Measurements from ENCODE around the gene COX17. TPM values are rescaled to one million over a fixed set of nuclear protein-coding genes. Genes with fewer than 3 reads are reported as not detected.

COX17 gene
- total RNA-seq, 5 donors from 2014 or later (not counting 1 experiment from before 2014, with no cell fraction given), result 20.5 to 33.1 (median 30.6) TPM

DNA sequence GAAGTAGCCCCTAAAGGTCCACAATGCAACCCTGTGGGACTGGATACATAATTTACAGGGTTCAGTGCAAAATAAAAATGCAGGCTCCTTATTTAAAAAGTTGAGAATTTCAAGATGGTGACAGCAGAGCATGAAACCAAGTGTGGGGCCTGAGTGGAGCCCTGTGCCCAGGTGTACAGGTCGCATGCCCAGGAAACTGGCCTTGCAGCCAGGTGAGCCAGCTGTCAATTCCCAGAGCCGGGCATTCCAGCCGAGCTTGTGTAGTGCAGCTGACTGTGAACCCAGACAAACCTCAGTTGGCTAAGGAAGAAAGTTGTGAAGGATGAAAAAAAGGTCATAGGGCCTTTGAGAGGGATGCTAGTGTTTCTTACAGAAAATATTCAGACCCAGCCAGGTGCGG lies 44.4 kb downstream of the COX17 start:
- Histone ChIP-seq H3K27me3 (replicated peaks in 1 of 2; ENCODE audit: control insufficient read depth in 2 of 2, extremely low read depth in 1 of 2, insufficient read depth in 2 of 2, low read length in 1 of 2) (no peaks in the 10 kb centered on the region), H3K36me3 (ENCODE audit: control insufficient read depth in 2 of 2, extremely low read depth in 1 of 2, insufficient read depth in 1 of 2, low read length in 1 of 2) (no peaks in the 10 kb centered on the region), H3K27ac (ENCODE audit: low read length) (no peak overlapping the region), H3K4me1 (ENCODE audit: control insufficient read depth in 1 of 2, extremely low read depth in 1 of 2, insufficient read depth in 2 of 2, low read length in 2 of 2) (peaks cover 0 to 2% of the 10 kb centered on the region in 2 experiments), H3K4me3 (ENCODE audit: control insufficient read depth in 1 of 2, extremely low read depth in 1 of 2, low read length in 1 of 2) (no peak overlapping the region), H3K9me3 (no peaks in the 10 kb centered on the region)
- no peak overlapping the region for H3K4me3 Mint-ChIP-seq
- no peak overlapping the region for H3K27ac Mint-ChIP-seq
- CTCF ChIA-PET, result no interaction called here
- no peak for ATAC-seq (replicated peaks in 1 of 4)
- H3K36me3 Mint-ChIP-seq, result no peaks in the 10 kb centered on the region
- POLR2A ChIA-PET, result no interaction called here
- H3K27me3 Mint-ChIP-seq, result no peaks in the 10 kb centered on the region
- H3K4me1 Mint-ChIP-seq, result peaks cover 3 to 18% (median 4%) of the 10 kb centered on the region in 3 donors
- no peaks in the 10 kb centered on the region for H3K9me3 Mint-ChIP-seq
- no peak for DNase-seq
- 78% methylated on average over 4 of the region's 4 CpGs for WGBS (ENCODE audit: insufficient coverage)

DNA sequence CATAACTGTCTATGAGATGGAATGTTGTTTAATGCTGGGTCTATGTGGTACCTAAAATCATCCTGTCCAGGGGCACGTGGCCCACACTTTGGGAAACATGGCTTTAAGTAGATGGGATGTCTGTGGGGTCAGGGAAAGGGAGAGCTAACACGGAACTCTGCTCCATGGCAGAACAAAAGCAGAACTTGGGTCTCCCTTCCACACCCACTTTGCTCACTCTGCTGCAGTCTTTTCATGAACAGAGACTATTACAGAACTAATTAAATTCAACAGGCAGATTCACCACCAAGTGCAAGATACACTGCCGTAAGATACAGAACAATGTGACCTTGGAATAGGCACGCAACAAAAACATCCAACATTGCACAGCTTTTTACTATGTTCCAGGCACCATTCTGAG lies 45.0 kb downstream of the COX17 start:
- H3K4me3 ChIP-seq (ENCODE audit: control insufficient read depth in 1 of 2, extremely low read depth in 1 of 2, low read length in 1 of 2), result no peak overlapping the region
- H3K4me1 ChIP-seq (ENCODE audit: control insufficient read depth in 1 of 2, extremely low read depth in 1 of 2, insufficient read depth in 2 of 2, low read length in 2 of 2), result peaks cover 0 to 8% of the 10 kb centered on the region in 2 experiments
- 81% methylated on average over 2 of the region's 4 CpGs for WGBS (ENCODE audit: insufficient coverage)
- Mint-ChIP-seq H3K27ac (no peak overlapping the region), H3K27me3 (no peaks in the 10 kb centered on the region), H3K9me3 (no peaks in the 10 kb centered on the region), H3K4me3 (no peak overlapping the region), H3K4me1 (peaks cover 5 to 21% (median 9%) of the 10 kb centered on the region in 3 donors), H3K36me3 (no peaks in the 10 kb centered on the region)
- ATAC-seq (replicated peaks in 1 of 4), result no peak
- ChIA-PET CTCF (no interaction called here), POLR2A (no interaction called here)
- no peaks in the 10 kb centered on the region for H3K27me3 ChIP-seq (replicated peaks in 1 of 2; ENCODE audit: control insufficient read depth in 2 of 2, extremely low read depth in 1 of 2, insufficient read depth in 2 of 2, low read length in 1 of 2)
- no peak for DNase-seq
- no peak overlapping the region for H3K27ac ChIP-seq (ENCODE audit: low read length)
- no peaks in the 10 kb centered on the region for H3K9me3 ChIP-seq
- H3K36me3 ChIP-seq (ENCODE audit: control insufficient read depth in 2 of 2, extremely low read depth in 1 of 2, insufficient read depth in 1 of 2, low read length in 1 of 2), result no peaks in the 10 kb centered on the region

DNA sequence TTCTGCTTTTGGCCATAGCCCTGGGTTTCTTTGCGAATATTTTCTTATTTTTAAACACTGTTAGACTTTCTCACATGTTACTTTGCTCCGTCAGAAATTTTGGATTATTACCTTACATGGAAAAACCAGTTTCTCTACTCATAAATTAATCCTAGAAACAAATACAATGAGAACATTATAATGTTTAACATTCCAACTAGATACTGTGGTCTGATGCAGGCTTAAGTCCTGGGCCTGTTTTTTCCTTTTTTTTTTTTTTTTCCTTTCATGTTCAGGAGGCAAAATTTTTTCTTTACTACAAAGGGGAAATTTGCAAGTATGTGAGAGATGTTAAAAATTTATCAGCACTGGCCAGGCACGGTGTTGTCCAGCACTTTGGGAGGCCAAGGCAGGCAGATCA lies 45.7 kb downstream of the COX17 start:
- WGBS (ENCODE audit: insufficient coverage), result 83% methylated on average over 2 of the region's 3 CpGs
- no peak for DNase-seq
- H3K27me3 Mint-ChIP-seq, result peaks cover 0 to under 1% of the 10 kb centered on the region in 2 donors
- ChIA-PET CTCF (no interaction called here), POLR2A (no interaction called here)
- Histone ChIP-seq H3K9me3 (no peaks in the 10 kb centered on the region), H3K4me3 (ENCODE audit: control insufficient read depth in 1 of 2, extremely low read depth in 1 of 2, low read length in 1 of 2) (no peak overlapping the region), H3K27me3 (replicated peaks in 1 of 2; ENCODE audit: control insufficient read depth in 2 of 2, extremely low read depth in 1 of 2, insufficient read depth in 2 of 2, low read length in 1 of 2) (peaks cover 0 to 2% of the 10 kb centered on the region in 2 experiments), H3K4me1 (ENCODE audit: control insufficient read depth in 1 of 2, extremely low read depth in 1 of 2, insufficient read depth in 2 of 2, low read length in 2 of 2) (peaks cover 0 to 13% of the 10 kb centered on the region in 2 experiments), H3K36me3 (ENCODE audit: control insufficient read depth in 2 of 2, extremely low read depth in 1 of 2, insufficient read depth in 1 of 2, low read length in 1 of 2) (no peaks in the 10 kb centered on the region), H3K27ac (ENCODE audit: low read length) (no peak overlapping the region)
- H3K4me1 Mint-ChIP-seq, result peaks cover 5 to 27% (median 13%) of the 10 kb centered on the region in 3 donors
- H3K27ac Mint-ChIP-seq, result no peak overlapping the region
- no peaks in the 10 kb centered on the region for H3K9me3 Mint-ChIP-seq
- no peak for ATAC-seq (replicated peaks in 1 of 4)
- H3K36me3 Mint-ChIP-seq, result no peaks in the 10 kb centered on the region
- H3K4me3 Mint-ChIP-seq, result no peak overlapping the region

DNA sequence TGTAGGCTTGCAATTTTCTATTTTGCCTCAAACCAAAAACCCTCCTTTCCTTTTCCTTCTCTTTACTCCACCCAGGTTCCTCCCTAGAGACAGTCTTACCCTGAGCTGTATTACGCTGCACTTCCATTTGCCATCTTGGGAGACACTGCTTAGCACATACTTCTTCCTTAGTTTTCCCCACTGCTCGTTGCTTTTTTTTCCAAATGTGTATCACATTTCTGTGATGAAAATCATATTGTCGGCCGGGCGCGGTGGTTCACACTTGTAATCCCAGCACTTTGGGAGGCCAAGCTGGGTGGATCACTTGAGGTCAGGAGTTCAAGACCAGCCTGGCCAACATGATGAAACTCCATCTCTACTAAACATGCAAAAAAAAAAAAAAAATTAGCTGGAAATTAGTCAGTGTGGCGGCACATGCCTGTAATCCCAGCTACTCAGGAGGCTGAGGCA lies 46.3 kb downstream of the COX17 start:
- 96% methylated on average over 7 of the region's 7 CpGs for WGBS (ENCODE audit: insufficient coverage)

DNA sequence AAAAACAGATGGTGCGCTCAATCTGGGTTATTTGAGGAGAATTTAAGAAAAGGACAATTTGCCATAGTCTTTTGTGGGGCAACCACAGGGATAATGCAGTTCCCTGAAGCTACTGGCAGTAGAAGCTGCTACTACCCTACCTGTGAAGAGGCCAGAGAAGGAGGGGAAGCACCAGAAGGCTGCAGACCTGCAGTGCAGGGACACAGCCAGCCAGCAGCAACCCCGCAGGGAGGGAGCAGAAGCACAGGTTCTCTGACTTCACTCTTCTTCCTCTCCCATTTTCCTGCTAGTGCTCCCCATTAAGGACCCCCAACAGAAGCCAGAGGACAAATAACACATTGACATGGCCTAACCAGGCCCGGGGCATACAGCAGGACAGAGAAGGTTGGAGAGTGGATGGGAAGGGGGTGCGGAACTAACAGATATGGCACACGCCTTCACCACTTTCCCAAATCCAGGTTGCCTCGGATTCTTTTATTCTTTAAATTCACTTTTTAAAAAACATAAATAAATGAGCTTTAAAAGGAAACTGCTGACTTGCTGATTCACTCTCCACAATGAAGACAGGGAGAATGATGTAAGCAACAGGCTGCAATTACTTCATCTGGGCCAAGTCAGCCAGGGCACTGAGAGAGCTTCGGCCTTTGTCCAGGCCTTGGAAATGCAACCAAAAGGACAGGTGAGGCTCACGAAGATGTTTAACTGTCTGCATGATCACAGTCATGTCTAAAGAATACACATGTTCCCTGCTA lies 46.9 kb downstream of the COX17 start:
- peaks cover under 1 to 5% of the 10 kb centered on the region in 2 donors for H3K27me3 Mint-ChIP-seq
- Histone ChIP-seq H3K9me3 (no peaks in the 10 kb centered on the region), H3K4me1 (ENCODE audit: control insufficient read depth in 1 of 2, extremely low read depth in 1 of 2, insufficient read depth in 2 of 2, low read length in 2 of 2) (peaks cover 0 to 14% of the 10 kb centered on the region in 2 experiments), H3K27ac (ENCODE audit: low read length) (no peak overlapping the region), H3K36me3 (ENCODE audit: control insufficient read depth in 2 of 2, extremely low read depth in 1 of 2, insufficient read depth in 1 of 2, low read length in 1 of 2) (no peaks in the 10 kb centered on the region), H3K27me3 (replicated peaks in 1 of 2; ENCODE audit: control insufficient read depth in 2 of 2, extremely low read depth in 1 of 2, insufficient read depth in 2 of 2, low read length in 1 of 2) (peaks cover 0 to 5% of the 10 kb centered on the region in 2 experiments), H3K4me3 (ENCODE audit: control insufficient read depth in 1 of 2, extremely low read depth in 1 of 2, low read length in 1 of 2) (no peak overlapping the region)
- POLR2A ChIA-PET, result no interaction called here
- no peak overlapping the region for H3K4me3 Mint-ChIP-seq
- 90% methylated on average over 3 of the region's 8 CpGs for WGBS (ENCODE audit: insufficient coverage)
- H3K4me1 Mint-ChIP-seq, result peaks cover 5 to 37% (median 13%) of the 10 kb centered on the region in 3 donors
- no peaks in the 10 kb centered on the region for H3K36me3 Mint-ChIP-seq
- no peaks in the 10 kb centered on the region for H3K9me3 Mint-ChIP-seq
- CTCF ChIA-PET, result no interaction called here
- no peak overlapping the region for H3K27ac Mint-ChIP-seq
- ATAC-seq (replicated peaks in 1 of 4) (no peak), DNase-seq (no peak)

More for the DNA sequence above, 46.3 kb downstream of the COX17 start:
- Mint-ChIP-seq H3K9me3 (no peaks in the 10 kb centered on the region), H3K36me3 (no peaks in the 10 kb centered on the region), H3K27me3 (peaks cover 0 to 5% of the 10 kb centered on the region in 2 donors), H3K4me1 (peaks cover 5 to 32% (median 13%) of the 10 kb centered on the region in 3 donors), H3K27ac (no peak overlapping the region), H3K4me3 (no peak overlapping the region)
- DNase-seq (no peak), ATAC-seq (replicated peaks in 1 of 4) (no peak)
- Histone ChIP-seq H3K4me1 (ENCODE audit: control insufficient read depth in 1 of 2, extremely low read depth in 1 of 2, insufficient read depth in 2 of 2, low read length in 2 of 2) (peaks cover 0 to 14% of the 10 kb centered on the region in 2 experiments), H3K27me3 (replicated peaks in 1 of 2; ENCODE audit: control insufficient read depth in 2 of 2, extremely low read depth in 1 of 2, insufficient read depth in 2 of 2, low read length in 1 of 2) (peaks cover 0 to 5% of the 10 kb centered on the region in 2 experiments), H3K9me3 (no peaks in the 10 kb centered on the region), H3K4me3 (ENCODE audit: control insufficient read depth in 1 of 2, extremely low read depth in 1 of 2, low read length in 1 of 2) (no peak overlapping the region), H3K27ac (ENCODE audit: low read length) (no peak overlapping the region), H3K36me3 (ENCODE audit: control insufficient read depth in 2 of 2, extremely low read depth in 1 of 2, insufficient read depth in 1 of 2, low read length in 1 of 2) (no peaks in the 10 kb centered on the region)
- POLR2A ChIA-PET, result no interaction called here
- CTCF ChIA-PET, result no interaction called here

DNA sequence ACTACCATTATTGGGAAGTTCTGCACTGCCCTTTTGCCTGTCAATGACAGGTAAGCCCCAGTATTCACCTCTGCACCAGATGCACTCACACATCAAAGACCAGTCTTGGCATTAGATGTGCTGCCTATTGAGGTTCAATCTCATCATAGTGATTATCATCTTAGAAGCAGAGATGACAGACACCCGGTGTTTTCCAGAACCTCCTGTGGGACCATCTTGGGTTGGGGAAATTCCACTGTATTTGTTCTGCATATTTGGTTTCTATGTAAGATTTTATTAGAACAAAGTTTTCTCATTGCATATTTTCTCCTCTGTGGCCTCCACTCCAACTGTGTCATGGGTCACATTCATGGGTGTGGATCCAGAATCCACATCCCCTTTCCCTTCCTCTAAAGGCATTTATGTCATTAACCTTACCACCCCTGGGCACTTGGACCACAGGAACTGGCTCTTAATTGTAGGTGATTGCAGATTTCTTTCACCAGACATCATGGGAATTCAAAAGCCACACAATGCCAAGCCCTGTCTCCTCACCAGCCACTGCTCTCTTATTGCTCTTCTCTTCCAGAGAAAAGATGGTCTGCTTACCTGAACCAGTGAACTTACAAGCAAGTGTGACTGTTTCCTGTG lies 48.3 kb downstream of the COX17 start:
- peak in 1 of 4 experiments; percentile 68 for ATAC-seq (replicated peaks in 1 of 4)
- CTCF ChIA-PET, result no interaction called here
- no CpG with 5 or more reads among the region's 1 CpG for WGBS (ENCODE audit: insufficient coverage)
- H3K9me3 Mint-ChIP-seq, result no peaks in the 10 kb centered on the region
- Histone ChIP-seq H3K36me3 (ENCODE audit: control insufficient read depth in 2 of 2, extremely low read depth in 1 of 2, insufficient read depth in 1 of 2, low read length in 1 of 2) (no peaks in the 10 kb centered on the region), H3K4me3 (ENCODE audit: control insufficient read depth in 1 of 2, extremely low read depth in 1 of 2, low read length in 1 of 2) (no peak overlapping the region), H3K9me3 (no peaks in the 10 kb centered on the region), H3K27ac (ENCODE audit: low read length) (no peak overlapping the region), H3K27me3 (replicated peaks in 1 of 2; ENCODE audit: control insufficient read depth in 2 of 2, extremely low read depth in 1 of 2, insufficient read depth in 2 of 2, low read length in 1 of 2) (peaks cover 0 to 9% of the 10 kb centered on the region in 2 experiments), H3K4me1 (ENCODE audit: control insufficient read depth in 1 of 2, extremely low read depth in 1 of 2, insufficient read depth in 2 of 2, low read length in 2 of 2) (peaks cover 0 to 14% of the 10 kb centered on the region in 2 experiments)
- H3K27ac Mint-ChIP-seq, result no peak overlapping the region
- DNase-seq, result peak in 1 of 35 experiments; percentile 37
- peaks cover 3 to 5% of the 10 kb centered on the region in 2 donors for H3K27me3 Mint-ChIP-seq
- H3K4me1 Mint-ChIP-seq, result peaks cover 5 to 38% (median 13%) of the 10 kb centered on the region in 3 donors
- no peaks in the 10 kb centered on the region for H3K36me3 Mint-ChIP-seq
- H3K4me3 Mint-ChIP-seq, result no peak overlapping the region
- POLR2A ChIA-PET, result interaction anchor here in 1 of 2 donors (0.6 kb wide), 2 partner anchors 408 to 1027 kb away, joined by 4 to 7 read pairs; no protein-coding TSS in a partner anchor

All from T-cell (primary cell).